Hepatocyte (in vitro differentiated cells): ENCODE results near the gene SAP130.

Experiments used
- CTCF ChIP-seq: fragments of 200-600 bp; sonication (generic); IDR thresholded peaks from 2 replicates; pipeline ENCODE4 v1.5.1; 2016; ENCODE audit warnings: antibody characterized with exemption, mild to moderate bottlenecking; ENCODE audit not compliant: poor library complexity
- EZH2phosphoT487 ChIP-seq: fragments of 200-600 bp; sonication (generic); IDR thresholded peaks from one replicate; pipeline ENCODE4 v1.6.1; 2018; ENCODE audit warnings: antibody characterized with exemption, mild to moderate bottlenecking, low read depth, moderate library complexity; ENCODE audit not compliant: unreplicated experiment, severe bottlenecking

GRCh38 chr2:127969446-127969845, 58.4 kb downstream of the SAP130 start:
- TF ChIP-seq CTCF (no peak), EZH2phosphoT487 (no peak)
